Lower leg skin (tissue), 4 donors: ENCODE measurements around the gene NUDT8. TPM values are rescaled to one million over a fixed set of nuclear protein-coding genes. Genes with fewer than 3 reads are reported as not detected.
A peak's percentile ranks its signal among the peaks of the same experiment; 100 is the strongest.

Experiments used
- DNase-seq, 2 donors: peaks; one replicate each; pipeline ENCODE4 v3.0.0-alpha.2; 2019; ENCODE audit warnings: low spot score in 2 of 2
- H3K4me3 ChIP-seq: fragments of 200-600 bp; sonication (generic); 2 replicates; pipeline ENCODE4 v1.5.1; 2017; ENCODE audit warnings: mild to moderate bottlenecking, low read depth; ENCODE audit not compliant: poor library complexity, severe bottlenecking
- POLR2A ChIP-seq, 2 donors: fragments of 450-650 bp; IDR thresholded peaks; one replicate each; pipeline ENCODE4 v1.6.1; 2016 to 2017; ENCODE audit warnings: antibody characterized with exemption in 2 of 2, mild to moderate bottlenecking in 1 of 2, moderate library complexity in 1 of 2
- WGBS, 2 donors: methylation state at CpG; one replicate each; pipeline ENCODE4 v1.1.5; 2018; 5-methylcytosine and 5-hydroxymethylcytosine counted together
- intact Hi-C: fragments of 100-400 bp; cut with DNase I; formaldehyde crosslinking; loops from one replicate; pipeline ENCODE4 v1.15.0; 2023; ENCODE audit warnings: low total_unique reads
- total RNA-seq, 4 donors: library from RNA; depleted of rRNA; stranded (reverse); fragments of >200 nt; gene quantifications; one replicate each; pipeline ENCODE4 v1.1.0, GENCODE V29; 2016
- TF ChIP-seq, protein P1 (sequence below), 3 donors: fragments of 450-650 bp; IDR thresholded peaks; one replicate each; pipeline ENCODE4 v1.5.1; 2016; ENCODE audit warnings: antibody characterized with exemption in 3 of 3, mild to moderate bottlenecking in 3 of 3, moderate library complexity in 2 of 3

The NUDT8 gene
- total RNA-seq, 4 donors from 2014 or later = 42.1 to 89.4 (median 55.1) TPM

DNA sequence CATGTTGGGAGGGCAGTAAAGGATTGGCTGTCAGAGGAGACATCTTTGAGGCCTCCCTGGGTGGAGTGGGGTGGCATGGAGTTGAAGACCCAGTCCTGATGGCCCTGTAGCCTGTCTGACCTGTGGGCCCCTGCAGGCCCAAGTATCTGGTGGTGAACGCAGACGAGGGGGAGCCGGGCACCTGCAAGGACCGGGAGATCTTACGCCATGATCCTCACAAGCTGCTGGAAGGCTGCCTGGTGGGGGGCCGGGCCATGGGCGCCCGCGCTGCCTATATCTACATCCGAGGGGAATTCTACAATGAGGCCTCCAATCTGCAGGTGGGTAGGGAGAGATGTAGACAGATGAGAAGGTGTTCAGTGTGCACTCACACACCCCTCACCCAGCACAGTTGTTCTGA, 20.4 kb downstream of the NUDT8 start:
- H3K4me3 ChIP-seq = no peak overlapping the region
- intact Hi-C loops = no loop called here
- TF ChIP-seq, protein P1, sequence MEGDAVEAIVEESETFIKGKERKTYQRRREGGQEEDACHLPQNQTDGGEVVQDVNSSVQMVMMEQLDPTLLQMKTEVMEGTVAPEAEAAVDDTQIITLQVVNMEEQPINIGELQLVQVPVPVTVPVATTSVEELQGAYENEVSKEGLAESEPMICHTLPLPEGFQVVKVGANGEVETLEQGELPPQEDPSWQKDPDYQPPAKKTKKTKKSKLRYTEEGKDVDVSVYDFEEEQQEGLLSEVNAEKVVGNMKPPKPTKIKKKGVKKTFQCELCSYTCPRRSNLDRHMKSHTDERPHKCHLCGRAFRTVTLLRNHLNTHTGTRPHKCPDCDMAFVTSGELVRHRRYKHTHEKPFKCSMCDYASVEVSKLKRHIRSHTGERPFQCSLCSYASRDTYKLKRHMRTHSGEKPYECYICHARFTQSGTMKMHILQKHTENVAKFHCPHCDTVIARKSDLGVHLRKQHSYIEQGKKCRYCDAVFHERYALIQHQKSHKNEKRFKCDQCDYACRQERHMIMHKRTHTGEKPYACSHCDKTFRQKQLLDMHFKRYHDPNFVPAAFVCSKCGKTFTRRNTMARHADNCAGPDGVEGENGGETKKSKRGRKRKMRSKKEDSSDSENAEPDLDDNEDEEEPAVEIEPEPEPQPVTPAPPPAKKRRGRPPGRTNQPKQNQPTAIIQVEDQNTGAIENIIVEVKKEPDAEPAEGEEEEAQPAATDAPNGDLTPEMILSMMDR (IDR thresholded peaks at IDR 0.05) = no peak
- no peak for TF ChIP-seq POLR2A (IDR thresholded peaks at IDR 0.05)
- 91 to 92% methylated on average over 10 of the region's 10 CpGs for WGBS, 2 donors
- no peak for DNase-seq

DNA sequence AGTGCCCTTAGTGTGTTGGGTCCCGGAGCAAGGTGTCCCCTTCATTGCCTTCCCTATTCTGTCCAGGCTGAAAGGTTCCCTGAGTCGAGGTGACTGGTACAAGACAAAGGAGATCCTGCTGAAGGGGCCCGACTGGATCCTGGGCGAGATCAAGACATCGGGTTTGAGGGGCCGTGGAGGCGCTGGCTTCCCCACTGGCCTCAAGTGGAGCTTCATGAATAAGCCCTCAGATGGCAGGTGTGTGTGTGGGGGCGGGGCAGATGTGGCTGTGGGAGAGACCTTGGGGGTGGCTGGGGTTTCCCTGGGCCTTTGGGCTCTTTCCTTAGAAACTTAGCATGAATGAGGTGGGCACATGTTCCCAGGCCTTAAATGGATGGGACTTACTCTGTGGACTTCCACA, 21.3 kb downstream of the NUDT8 start:
- no peak overlapping the region for H3K4me3 ChIP-seq
- intact Hi-C loops = no loop called here
- no peak for TF ChIP-seq POLR2A (IDR thresholded peaks at IDR 0.05)
- TF ChIP-seq, protein P1 (IDR thresholded peaks at IDR 0.05) = no peak
- no peak for DNase-seq
- WGBS, 2 donors = 91 to 95% methylated on average over 8 of the region's 8 CpGs

DNA sequence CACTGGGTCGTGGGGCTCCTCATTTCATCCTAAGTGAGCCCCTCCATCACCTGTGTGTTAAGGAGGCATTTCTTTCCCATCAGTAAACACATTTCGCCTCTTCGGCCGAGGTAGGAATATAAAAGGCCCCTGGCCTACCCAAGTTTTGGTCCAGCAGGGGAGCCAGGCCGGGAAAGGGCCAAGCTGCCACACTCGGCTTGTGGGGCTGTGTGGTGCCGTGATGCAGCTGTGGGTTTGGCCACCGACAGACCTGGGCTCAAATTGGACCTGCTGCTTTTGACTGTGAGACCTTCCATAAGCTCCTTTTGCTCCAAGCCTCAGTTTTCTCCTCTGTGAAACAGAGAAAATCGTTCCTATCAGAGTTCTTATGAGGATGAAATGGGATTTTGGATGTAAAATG, 22.2 kb downstream of the NUDT8 start:
- H3K4me3 ChIP-seq = peak overlapping the region; percentile 79
- TF ChIP-seq, protein P1 (IDR thresholded peaks at IDR 0.05) = no peak
- TF ChIP-seq POLR2A (IDR thresholded peaks at IDR 0.05) = no peak
- 43 to 59% methylated on average over 9 of the region's 9 CpGs for WGBS, 2 donors
- DNase-seq = no peak
- intact Hi-C loops = no loop called here

DNA sequence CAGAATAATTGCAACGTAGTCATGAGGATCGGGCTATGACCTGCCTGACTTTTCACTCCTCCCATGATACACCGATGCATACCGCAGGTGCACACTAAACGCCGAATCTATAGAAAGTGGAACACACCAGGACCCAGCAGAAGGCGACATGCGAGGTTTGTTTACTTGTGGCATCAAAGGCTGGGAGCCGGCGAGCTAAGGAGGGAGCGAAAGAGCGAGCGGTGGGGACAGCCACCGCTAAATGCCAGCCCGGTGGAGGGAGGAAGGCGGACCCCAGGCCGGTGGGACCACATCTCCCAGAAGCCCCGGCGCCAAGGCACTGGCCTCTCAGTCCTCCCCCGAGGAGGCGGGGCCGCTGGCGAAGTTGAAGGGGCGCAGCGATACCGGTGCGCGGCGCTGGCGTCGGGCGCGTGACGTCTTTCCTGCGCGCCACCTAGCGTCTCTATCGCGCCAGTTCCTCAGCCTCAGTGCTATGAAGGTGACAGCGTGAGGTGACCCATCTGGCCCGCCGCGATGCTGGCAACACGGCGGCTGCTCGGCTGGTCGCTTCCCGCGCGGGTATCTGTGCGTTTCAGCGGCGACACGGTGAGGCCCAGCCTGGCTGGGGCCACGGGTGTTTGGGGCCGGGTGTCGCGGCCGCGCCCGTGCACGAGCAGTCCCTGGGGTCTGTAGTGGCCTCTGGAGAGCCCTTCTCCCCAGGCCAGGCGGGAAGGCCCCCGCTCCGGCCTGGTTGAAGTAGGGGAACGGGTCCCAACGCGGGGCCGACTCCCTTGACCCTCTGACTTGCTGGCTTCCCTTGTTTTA, 23.0 kb downstream of the NUDT8 start, which contains the start of gene NDUFV1:
NDUFV1 (plus strand) TSS at position 445 of the 804 bp plus-strand sequence; CDS start at position 514, 69 bp downstream.
- intact Hi-C loops = no loop called here
- H3K4me3 ChIP-seq = peak within 1 kb of the TSS; percentile 79
- TF ChIP-seq, protein P1 (IDR thresholded peaks at IDR 0.05) = peak in 1 of 3 donors; percentile 78
- no peak for TF ChIP-seq POLR2A (IDR thresholded peaks at IDR 0.05)
- WGBS, 2 donors = 0 to 1% methylated on average over 27 to 32 of the region's 69 CpGs
- peak; percentile 95 to 99 for DNase-seq

DNA sequence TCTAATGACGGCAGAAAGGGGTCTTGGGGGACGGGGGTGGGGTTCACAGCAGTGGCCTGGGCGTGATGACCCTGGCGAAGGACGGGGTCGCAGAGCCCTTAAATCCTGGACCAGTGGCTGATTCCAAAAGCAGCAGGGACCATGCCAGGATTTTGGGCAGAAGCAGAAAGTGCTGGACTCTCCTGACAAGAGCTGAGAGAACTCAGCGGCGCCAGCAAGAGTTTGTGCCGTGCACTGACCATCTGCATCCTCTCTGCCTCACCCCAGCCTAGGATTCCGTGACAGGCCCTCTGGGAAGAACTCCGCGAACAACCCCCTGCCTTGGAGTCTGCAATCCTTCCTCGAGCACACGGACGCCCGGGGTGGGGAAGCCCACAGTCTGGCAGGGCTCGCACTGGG, 23.6 kb downstream of the NUDT8 start:
- intact Hi-C loops = no loop called here
- no peak for DNase-seq
- peak overlapping the region; percentile 9 for H3K4me3 ChIP-seq
- WGBS, 2 donors = 34 to 43% methylated on average over 17 of the region's 17 CpGs
- TF ChIP-seq, protein P1 (IDR thresholded peaks at IDR 0.05) = no peak
